Inflammatory macrophage treated with lipopolysaccharide for 1 hour (primary cell): ENCODE measurements around the gene ENC1.
A peak's percentile ranks its signal among the peaks of the same experiment; 100 is the strongest.

Source experiments
- DNase-seq, 2 donors: peaks; one replicate each; pipeline ENCODE4 v3.0.0-alpha.2; 2020 to 2022

Gene ENC1

GRCh38 chr5:74603376-74603775 lies 37.2 kb downstream of the ENC1 start:
- DNase-seq, result no peak

- DNase-seq, result no peak
Measured at GRCh38 chr5:74599148-74599547, 41.4 kb downstream of the ENC1 start.

- DNase-seq, result no peak
Measured at GRCh38 chr5:74598731-74599130, 41.8 kb downstream of the ENC1 start.

GRCh38 chr5:74596927-74597326 lies 43.6 kb downstream of the ENC1 start:
- no peak for DNase-seq

- DNase-seq, result no peak
Measured at GRCh38 chr5:74595143-74595925, 45.2 kb downstream of the ENC1 start.

GRCh38 chr5:74594137-74595040 lies 46.1 kb downstream of the ENC1 start:
- DNase-seq, result no peak

- DNase-seq, result no peak
Measured at GRCh38 chr5:74589204-74590056, 51.1 kb downstream of the ENC1 start.

- no peak for DNase-seq
Measured at GRCh38 chr5:74588415-74588814, 52.1 kb downstream of the ENC1 start.

GRCh38 chr5:74587890-74588289 lies 52.6 kb downstream of the ENC1 start:
- DNase-seq, result no peak

- DNase-seq, result no peak
Measured at GRCh38 chr5:74587300-74587699, 53.2 kb downstream of the ENC1 start.

- no peak for DNase-seq
Measured at GRCh38 chr5:74586856-74587255, 53.7 kb downstream of the ENC1 start.

- DNase-seq, result no peak
Measured at GRCh38 chr5:74582853-74583252, 57.7 kb downstream of the ENC1 start.

GRCh38 chr5:74581988-74582365 lies 58.6 kb downstream of the ENC1 start:
- no peak for DNase-seq

- DNase-seq, result no peak
Measured at GRCh38 chr5:74580729-74581109, 59.8 kb downstream of the ENC1 start.

GRCh38 chr5:74579215-74579614 lies 61.3 kb downstream of the ENC1 start:
- no peak for DNase-seq

- DNase-seq, result peak in 1 of 2 donors; percentile 9
Measured at GRCh38 chr5:74578356-74579044, 62.0 kb downstream of the ENC1 start.
